NCI-H82 treated with DMSO at 0.1 percent for 48 hours (cell line): ENCODE results near the gene SCUBE3.

Experiments
- DNase-seq: peaks from one replicate; lab custom pipeline; 2025; ENCODE audit not compliant: unreplicated experiment; lab: John Stamatoyannopoulos, UW

Gene SCUBE3

DNA sequence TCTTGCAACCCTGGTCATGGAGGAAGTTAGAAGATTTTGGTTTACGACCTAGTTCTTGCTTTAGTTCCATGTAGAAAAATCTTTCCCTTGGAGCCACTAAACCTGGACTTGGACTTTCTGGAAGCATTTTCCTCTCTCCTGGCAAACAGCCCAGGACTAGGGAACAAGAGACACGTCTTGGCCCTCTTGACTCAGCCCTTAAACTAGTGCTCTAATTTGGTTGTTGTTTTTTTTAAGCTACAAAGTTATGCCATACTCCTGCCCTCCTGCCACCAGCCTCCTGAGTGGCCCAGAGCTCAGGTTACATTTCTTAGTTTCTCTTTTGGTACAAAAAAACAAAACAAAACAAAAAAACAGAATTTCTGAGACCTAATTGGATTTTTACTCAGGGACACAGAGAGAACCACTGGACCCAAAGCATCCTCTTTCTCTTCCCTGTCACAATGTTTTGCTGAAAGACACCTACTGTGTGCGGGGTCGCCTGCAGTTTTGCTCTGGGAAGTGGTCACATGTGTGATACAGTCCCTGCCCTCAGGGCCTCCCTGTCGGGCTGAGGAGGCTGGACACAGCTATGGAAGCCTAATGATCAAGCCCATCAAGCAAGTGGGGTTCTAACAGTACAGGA is 32.3 kb upstream of the SCUBE3 start:
- DNase-seq = no peak

GRCh38 chr6:35181933-35182612 is 31.7 kb upstream of the SCUBE3 start:
- no peak for DNase-seq

DNA sequence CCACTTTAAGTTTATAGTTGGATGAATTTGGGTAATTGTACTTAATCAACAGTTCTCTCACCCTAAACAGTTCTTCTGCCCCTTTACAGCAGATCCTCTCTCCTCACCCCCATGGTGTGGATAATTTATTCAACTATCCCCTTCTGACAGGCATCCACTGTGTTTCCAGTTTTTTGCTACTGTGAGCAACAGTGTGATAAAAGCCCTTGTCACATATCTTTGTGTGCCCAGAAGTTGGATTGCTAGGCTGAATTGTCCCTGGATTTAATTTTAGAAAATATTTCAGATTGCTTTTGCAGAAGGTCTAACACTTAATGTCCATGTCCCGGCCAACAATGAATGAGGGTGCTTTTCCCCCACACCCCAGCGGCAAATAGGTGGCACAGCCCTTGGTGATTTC is 30.5 kb upstream of the SCUBE3 start:
- DNase-seq = no peak

- no peak for DNase-seq
Observed at GRCh38 chr6:35183935-35184334, 29.8 kb upstream of the SCUBE3 start.

GRCh38 chr6:35184580-35185301 is 29.0 kb upstream of the SCUBE3 start:
- DNase-seq = no peak

DNA sequence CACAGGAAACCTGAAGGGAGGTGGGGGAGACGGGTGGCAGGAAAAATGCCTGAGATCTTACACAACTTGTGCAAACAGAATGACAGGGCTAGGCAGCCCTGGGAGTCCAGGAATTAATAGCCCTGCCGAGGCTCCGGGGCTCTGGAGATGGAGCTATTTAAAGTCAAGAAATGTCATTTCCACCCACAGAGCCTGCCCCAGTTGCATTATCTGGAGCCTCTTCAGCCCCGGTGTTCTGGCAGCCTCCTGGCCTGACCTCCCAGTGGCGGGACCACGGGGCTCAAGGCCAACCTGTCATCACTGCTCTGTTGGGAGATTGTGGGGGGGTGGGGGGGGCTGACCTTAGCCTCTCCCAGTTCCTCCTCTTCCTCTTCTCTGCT is 28.5 kb upstream of the SCUBE3 start:
- no peak for DNase-seq

DNA sequence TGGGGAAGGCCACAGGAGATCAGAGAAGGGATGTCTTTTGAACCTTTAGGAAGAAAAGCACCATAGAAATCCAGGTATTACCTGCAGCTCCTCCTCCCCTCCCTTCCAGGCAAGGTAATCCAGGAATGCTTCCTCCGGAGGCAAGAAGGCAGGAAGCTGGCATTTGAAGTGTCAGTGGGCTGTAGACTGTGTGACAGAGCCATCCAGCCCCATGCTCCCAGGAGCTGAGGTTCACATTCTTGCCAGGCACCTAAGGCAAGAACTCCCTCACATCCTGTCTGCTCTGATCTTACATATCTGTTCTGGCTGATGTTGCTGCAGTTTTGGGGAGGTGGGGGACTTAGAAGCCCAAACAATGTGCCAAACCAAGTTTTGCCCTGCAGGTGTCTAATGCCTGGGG is 27.8 kb upstream of the SCUBE3 start:
- no peak for DNase-seq

GRCh38 chr6:35186571-35186970 is 27.2 kb upstream of the SCUBE3 start:
- DNase-seq = no peak

- DNase-seq = no peak
Observed at GRCh38 chr6:35188886-35189285, 24.9 kb upstream of the SCUBE3 start.

DNA sequence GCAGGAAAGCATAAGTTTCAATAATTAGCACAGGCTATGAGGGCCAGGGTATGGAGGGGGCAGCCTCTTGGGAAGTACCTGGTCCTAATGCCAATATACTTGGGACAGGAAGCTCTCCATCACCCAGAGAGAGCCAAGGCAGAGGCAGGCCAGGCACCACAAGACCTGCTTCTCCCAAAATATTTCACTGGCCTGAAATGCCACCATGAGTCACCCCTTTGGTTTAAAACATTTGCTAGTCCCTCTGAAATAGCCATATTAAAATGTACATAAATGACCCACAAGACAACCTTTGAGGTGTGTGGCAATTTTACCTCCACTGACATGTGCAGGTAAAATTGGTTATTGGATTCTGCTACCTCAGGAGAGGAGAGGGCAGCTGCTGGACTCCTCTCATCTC is 23.4 kb upstream of the SCUBE3 start:
- no peak for DNase-seq

- no peak for DNase-seq
Observed at GRCh38 chr6:35191889-35192288, 21.9 kb upstream of the SCUBE3 start.

DNA sequence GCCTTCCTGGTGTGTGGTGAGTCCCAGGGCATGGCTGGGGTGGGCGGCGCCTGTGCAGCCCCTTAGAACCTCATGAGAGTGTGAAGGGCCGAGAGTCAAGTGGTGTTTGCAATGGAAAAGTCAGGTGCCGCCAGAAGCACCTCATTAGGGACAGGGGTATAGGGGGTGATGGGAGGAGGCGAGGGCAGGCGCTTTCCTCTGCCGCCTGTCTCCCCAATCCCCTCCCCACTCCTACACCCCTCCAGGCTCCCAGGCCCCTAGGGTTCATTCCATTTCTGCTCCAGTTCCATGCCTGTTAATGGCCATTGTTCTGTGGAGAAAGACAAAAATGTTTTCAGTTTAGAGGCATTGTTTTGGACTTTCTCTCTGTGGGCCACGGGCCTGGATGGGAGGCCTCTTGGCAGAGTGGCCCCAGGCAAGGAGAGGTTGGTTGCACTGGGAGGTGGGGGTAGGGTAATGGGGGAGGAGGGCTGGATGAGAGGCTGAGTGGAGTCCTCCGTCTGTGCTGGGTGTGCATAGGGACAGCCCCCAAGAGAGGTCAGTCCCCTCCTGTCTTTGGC is 21.4 kb upstream of the SCUBE3 start:
- DNase-seq = no peak

GRCh38 chr6:35194390-35194789 is 19.4 kb upstream of the SCUBE3 start:
- no peak for DNase-seq

DNA sequence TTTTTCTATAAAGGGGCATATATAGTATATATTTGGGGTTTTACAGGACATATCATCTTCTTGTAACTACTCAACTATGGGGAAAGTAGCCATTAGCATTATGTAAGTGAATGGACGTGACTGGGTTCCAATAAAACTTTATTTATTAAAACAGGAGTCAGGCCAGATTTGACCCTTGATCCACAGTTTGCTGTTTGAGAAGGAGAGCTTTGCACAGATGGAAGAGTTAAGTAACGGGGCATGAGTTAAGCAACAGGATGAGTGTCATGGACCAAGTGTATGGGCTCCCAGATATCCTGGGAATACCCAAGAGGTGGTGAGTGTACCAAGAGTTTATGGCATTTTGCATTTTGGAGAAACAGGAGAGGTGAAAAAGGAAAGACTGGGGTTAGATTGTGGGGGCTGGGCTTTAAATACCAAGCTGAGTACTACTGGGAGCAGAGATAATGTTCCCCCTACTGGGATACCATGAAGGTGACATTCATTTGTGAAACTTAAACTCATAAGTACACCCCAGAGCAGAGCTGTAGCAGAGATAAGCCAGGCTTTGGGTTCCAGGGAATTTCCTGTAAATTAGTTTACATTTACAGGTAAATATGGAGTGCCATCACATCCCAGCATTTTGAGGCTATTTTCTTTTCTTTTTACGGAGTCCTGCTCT is 18.5 kb upstream of the SCUBE3 start:
- DNase-seq = no peak

- no peak for DNase-seq
Observed at GRCh38 chr6:35197196-35197595, 16.6 kb upstream of the SCUBE3 start.

DNA sequence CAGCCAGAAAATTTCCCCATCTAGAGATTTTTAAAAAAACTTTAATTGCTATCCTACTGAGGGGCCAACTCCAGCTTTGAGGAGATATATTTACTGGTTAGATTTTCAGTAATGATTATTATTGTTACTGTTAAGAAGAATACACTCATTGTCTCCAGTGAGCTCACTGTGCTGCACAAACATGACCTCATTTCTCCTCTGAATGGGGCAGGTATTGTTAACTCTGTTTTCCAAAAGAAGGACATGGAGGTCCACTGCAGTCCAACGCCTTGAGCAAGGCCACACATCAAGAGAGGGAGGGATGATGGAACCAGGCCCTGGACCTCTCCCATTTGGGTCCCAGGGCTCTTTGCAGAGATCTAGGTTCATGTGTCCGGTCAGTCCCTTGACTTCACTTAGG is 13.9 kb upstream of the SCUBE3 start:
- no peak for DNase-seq

DNA sequence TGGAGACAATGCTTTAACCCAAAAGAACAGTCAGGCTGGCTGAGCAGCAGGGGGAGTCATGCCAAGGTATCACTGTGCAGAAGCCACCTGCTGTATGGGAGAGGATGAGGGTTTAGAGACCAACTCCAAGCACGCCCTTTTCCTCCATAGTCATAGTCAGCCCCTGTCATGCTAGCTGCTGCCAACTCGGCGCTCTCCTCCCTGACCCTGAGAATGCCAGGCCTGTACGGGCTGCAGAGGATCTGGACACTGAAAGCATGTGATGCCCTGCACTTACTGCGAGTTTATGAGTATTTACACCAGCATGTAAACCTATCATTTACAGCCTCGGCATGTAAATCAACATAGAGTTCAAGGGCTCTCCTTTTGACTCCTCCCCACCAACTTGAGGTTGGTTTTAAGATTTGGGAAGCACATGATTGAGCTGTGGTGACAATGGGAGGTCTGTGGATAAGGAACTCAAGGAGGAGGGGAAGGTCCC is 11.7 kb upstream of the SCUBE3 start:
- DNase-seq = no peak

- DNase-seq = no peak
Observed at GRCh38 chr6:35203152-35203670, 10.5 kb upstream of the SCUBE3 start.

DNA sequence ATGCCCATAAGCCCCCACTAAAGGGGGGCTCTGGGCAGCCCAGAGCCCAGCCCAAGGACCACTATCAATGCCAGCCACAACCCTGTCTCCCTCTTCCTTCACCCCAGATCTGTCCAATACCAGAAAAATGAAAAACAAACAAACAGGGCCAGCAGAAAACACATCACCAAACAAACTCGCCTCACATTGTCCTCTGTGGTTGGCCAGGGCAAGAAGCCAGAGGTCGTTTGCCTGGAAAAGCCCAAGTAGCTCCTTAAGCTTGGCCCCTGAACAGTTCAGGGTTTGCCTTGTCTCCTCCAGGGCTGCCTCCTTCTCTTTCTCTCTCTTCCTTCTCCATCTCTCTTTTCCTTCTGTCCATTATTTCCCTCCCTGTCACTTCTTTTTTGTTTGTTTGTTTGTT is 10.1 kb upstream of the SCUBE3 start:
- no peak for DNase-seq

DNA sequence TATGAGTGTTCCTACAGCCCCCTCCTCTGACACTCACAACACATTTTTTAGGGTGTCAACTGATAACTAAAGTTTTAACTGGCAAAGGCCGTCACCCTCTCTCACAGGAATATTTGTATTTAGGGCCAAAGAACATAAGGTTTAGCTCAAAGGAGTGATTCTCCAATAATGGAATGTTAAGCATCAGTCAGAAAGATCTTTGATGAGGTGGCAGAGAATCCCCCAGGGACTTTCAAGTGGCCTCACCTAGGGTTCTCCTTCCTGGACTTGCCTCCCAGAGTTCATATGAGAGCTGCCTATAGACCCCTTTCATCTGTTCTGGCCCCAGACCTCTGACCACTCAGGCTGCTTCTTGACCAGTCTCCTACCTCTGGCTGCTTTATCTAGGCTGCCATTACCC is 7.4 kb upstream of the SCUBE3 start:
- DNase-seq = no peak

- no peak for DNase-seq
Observed at GRCh38 chr6:35208419-35208818, 5.3 kb upstream of the SCUBE3 start.
